ENCODE data around the gene MRE11.

MRE11 gene

DNA sequence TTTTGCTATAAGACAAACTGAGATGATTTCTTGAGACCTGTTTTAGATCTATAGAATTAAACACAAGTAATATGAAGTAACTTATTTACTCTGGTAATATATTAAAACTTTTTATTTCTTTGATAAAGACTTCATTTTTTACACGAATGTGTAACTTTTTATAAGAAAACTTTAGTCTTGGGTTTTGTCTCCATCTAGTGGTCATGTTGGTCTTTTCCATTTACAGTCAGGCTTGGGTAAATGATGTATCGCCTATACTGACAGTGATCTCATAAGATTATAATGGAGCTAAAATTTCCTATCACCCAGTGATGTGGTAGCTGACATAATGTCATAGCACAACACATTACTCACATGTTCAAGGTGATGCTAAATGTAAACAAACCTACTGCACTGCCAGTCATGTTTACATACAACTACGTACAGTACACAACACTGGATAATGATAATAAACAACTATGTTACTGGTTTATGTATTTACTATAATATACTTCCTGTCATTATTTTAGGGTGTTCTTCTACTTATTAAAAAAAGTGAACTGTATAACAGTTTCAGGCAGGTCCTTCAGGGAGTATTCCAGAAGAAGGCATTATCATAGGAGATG, 11.1 kb upstream of the MRE11 start:
- no peak for DNase-seq

DNA sequence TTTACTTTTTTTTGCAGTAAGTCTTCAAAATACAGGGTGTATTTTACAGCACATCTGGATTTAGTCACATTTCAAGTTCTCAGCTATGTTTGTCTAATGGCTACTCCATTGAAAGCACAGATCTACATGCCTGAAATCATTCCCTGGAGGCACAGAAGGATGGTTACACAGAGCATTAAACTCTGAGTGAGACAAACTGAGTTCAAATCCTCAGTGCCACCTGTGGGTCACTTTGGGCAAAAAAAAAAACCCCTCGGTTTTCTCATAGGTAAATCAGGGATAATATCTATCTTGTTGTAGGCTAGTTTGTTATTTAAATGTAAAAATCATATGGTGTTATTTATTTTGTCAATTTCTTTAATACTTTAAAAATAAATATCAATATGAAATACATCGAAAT, 7.9 kb upstream of the MRE11 start:
- no peak for DNase-seq

DNA sequence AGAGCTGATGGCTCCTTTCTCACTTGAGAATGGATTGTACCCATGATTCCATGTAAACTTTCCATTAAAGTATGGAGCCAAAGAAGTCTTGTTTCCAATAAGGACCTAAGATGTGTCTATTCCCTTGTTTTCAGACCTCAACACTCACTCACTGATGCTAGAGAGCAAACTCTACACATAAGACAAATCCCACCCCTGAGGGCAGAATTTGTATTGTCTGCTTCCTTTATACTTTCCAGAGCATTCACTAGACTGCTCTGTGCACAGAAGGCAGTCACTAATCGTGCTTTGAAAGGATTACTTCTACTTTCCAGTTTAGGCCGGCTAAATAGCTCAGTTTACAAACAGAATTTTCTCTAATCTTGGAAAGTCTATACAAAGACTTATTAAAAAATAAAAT, 6.5 kb upstream of the MRE11 start:
- no peak for DNase-seq

DNA sequence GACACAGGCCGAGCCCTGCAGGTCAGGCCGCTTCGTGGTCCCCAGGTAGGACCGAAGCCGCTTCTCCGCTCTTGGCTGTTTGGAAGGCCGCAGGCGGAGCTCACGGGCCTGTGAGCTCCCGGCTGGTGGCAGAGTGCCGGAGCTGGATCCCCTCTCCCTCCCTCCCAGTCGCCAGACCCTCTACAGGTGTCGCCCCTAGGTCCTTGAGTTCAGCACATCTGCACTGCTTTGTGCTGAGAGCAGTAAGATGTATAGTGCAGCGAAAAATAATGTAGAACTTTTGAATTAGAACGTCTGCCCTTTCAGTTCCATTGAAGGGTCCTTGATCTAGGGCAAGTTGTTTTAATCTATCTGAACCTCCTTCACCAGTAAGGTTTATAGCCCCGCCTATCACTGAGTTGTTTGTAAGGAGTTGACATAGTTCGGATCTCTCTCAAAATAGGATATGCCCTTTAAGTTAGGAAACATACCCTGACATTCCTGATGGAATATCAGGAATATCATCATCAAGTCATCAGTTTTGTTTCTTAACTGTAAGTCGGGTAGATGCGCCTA, 559 bp upstream of the MRE11 start:
- DNase-seq = no peak

DNA sequence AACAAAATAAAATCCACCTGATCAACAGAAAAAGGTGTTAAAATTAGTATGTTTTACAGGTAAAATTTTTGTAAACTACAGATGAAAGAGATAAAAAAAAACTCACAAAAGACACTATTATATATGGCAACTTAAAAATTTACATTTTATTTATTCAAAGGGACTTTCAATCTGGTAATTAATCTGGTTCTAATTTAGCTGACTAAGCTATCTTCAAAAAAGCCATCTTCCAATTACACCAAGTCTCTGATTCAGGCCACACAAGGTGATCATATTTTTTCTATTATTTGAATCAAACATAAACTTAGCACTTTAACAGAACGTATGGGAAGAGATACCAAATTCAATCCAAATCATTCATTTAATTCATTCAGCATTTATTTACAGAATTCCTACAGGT, 7.6 kb downstream of the MRE11 start:
- DNase-seq = no peak

DNA sequence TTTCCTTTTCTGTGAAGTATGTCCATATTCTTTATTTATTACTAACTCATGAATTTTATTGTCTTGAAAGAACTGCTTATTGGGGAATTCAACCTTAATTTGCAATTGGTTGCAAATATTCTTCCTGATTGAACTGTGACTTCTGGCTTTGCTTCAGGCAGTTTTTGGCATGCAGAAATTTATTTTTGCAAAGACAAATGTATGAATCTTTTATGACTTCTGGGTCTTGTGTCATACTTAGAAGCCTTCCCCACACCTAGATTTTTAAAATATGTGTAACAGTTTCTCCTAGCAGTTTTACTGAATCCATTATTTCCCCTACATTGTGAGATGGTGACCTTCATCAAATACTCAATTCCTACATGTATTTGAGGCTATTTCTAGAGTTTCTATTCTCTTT, 12.3 kb downstream of the MRE11 start:
- DNase-seq = no peak

DNA sequence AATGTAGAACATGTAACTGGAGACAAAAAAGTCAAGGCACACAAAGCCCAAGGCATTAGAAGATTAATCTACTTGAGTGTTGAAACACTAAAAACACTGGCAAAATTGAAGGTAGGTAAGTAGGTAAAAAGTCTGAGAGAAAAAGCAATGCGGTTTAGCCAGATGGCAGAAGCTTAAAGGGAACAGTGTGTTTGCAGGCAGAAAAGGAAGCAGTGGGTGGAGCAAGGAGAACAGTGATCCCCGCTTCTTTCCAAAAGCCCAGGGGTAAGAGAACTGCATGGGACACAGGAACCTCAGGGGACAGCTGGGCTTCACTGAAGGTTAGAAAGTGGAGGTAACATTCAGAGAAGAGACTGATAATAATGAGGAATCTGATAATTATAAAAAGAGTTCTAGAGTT, 16.0 kb downstream of the MRE11 start:
- no peak for DNase-seq

DNA sequence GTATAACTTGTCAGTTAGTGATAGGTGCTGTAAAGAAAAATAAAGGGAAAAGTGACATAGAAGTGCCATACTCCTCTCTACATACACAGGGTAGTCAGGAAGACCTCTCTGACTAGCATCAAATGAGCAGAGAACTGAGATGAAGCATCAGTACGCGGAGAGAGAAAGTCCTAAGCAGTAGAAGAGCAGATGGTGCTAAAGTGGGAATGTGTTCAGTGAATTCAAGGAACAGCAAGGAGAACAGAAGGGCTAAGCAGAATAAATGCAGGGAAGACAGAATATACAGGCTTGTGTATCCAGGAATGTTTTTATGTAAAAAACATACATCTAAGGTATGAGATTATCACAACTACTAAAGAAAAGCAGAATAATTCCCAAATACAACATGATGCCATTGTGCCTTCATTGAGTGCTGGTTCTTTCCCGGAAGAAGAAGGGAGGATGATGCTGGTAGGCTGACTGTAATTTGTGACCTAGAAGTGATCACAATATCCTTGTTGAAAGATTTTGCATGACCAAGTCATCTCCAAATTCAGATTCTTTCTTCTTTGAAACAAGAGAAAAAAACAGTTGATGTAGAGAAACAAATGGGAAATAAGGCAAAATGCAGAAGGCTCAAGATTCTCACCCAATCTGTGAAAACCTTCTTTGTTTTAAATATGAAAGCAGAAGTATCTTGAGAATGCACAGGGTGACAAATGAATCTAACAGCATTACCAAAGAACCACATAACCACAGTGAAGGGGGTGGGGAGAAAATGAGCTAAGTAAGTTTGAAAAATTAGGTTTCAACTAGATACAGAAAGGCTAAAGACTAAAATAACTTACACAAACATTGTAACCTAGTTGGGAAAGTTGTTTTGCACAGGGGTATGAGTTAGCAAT, 20.5 kb downstream of the MRE11 start:
- DNase-seq = no peak

DNA sequence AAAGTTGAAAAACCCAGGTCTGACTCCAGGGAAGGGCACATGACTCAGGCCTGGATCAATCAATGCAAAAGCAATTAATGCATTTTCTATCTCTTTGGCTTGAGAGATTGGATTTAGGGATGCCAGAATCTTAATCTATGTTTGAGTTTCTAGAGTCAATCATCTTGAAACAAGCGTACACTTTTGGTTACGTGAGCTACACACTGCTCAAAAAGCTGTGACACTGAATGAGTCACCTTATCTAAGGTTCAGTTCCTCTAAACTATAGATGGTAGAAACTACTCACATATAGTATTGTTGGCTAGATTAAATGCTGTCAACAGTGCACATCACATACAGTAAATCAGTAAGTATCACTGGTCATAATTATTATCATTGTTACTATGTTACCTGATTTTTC, 24.2 kb downstream of the MRE11 start:
- no peak for DNase-seq

DNA sequence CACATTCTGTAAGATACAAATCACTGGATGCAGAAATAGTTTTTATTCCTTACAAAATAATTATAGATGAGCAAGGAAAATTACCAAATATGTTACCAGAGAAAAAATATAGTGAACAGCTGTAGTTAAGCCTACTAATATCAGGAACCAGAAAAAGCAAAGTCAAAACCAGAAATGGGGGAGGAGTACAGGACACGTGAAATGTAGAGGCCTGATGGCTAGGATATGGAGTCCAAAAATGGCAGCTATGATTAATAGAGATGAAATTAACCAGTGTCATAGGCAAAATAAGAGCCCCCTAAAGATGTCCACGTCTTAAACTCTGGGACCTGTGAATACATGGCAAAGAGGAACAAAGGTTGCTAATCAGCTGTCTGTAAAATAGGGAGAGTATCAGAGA, 34.1 kb downstream of the MRE11 start:
- DNase-seq = no peak

DNA sequence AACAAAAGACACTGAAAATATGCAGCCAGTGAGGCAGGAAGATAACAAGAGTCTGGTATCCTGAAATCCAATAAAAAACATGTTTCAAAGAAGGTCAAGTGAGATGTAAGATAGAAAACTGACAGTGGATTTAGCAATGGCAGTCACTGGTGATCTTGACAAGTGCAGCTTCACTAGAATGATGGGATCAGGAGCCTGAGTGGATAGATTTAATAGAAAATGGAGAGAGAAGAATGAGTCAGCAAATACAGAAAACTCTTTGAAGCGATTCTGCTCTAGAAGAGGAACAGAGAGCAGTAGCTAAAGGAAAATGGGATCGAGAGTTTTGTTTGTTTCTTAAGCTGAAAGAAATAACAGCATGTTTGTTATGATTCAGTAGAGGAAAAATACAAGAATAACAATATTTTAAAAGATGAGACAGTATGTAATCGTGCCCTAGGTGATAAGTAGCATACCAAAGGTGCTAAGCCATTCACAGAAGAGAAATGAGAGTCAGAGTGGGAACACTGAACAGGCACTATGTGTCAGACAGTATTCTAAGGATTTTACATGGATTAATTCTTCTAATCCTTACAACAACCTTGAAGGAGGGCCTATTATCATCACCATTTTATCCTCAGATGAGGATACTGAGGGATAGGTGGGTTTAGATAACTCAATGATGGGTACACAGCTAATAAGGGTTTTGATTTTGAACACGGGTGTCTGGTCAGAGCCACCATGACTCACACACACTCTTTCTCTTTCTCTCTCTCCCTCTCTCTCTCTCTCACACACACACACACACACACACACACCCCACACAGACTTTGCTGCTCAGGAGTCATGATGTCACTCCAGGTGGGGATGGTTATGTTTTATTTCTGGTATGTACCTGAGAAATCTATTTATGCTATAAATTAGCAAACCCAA, 36.3 kb downstream of the MRE11 start:
- DNase-seq = no peak

DNA sequence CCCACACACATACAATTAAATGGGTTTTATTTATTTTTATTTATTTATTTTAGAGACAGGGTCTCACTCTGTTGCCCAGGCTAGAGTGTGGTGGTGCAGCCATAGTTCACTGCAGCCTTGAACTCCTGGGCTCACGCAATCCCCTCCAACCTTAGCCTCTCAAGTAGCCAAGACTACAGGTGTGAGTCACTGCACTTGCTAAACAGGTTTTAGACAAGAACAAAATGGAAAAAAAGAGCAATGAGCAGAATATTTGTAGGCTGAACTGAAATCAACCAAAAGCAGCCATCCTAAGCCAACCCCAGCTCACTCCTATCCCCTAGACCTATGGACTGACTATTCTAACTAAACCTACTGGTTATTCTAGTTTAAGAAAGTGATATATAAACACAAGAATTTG, 37.8 kb downstream of the MRE11 start:
- DNase-seq = no peak

DNA sequence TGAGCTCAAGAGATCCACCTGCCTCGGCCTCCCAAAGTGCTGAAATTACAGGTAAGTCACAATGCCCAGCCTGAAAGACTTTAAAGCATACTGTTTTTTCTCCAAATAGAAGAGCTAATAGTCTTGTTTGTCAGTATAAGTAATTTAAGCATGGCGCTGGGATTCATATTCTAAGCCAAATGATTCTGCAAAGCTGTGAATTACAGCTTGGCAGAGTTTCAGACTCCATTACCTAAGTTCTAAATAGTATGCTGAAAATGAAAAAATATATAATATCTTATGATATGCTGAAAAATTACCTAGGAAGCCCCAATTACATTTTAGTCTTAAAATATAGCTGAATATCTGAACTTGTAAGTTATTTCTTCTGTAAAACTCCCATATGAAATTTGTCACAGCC, 39.3 kb downstream of the MRE11 start:
- no peak for DNase-seq

DNA sequence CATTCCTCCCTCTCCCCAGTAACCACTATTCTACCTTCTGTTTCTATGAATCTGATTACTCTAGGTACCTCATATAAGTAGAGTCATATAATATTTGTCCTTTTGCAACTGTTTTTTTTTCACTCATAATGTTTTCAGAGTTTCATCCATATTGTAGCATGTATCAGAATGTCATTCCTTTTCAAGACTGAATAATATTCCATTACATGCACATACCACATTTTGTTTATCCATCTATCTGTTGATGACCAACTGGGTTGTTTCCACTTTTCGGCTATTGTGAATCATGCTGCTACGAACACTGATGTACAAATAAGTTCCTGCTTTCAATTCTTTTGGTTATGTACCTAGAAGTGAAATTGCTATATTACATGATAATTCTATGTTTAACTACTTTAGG, 40.7 kb downstream of the MRE11 start:
- DNase-seq = no peak

DNA sequence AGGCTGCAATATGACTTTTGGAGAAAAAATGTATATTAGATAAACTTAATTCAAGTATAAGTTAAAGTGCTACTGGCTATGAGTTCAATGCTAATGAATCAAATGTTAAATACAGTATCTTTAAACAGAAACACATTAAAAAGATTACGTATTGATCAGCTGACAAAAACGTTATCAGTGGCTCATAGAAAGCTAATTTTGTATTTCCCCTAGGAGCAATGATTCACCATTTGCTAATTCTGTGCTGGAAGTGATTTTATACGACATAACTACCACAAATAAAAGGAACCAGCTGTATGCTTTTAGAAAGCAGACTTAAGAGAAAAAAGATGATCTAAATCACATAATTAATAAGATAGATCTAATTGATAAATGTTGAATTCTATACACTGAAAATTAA, 43.6 kb downstream of the MRE11 start:
- DNase-seq = no peak

DNA sequence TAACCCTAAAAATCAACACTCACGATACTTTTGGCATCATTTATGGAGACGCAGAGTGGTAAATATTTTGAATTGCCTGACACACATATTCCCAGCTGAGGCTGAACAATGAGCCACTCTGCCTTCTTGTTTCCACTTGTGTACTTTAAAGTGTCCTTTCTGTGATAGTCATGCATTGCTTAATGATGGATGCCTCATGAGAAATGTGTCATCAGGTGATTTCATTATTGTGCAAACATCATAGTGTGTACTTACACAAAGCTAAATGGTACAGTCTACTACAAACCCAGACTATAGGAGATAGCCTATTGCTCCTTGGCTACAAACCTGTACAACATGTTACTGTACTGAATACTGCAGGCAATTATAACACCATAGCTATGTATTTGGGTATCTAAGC, 44.2 kb downstream of the MRE11 start:
- no peak for DNase-seq

DNA sequence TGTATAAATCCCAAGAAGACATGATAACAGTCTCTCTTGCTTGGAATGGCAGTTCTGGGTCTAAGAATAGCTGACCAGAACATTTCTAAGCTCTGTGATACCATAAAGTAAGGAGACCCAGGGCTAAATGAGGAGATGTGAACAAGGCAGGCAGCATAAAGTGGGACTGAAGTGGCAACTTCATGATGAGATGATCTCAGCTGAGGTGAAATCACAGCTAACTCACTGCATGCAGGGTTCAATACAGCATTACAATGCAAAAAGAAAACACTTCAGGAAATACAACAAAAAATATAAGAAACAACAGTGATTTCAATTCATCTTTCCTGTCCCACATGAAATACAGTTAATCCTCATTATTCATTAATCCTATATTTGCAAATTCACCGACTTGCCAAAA, 44.6 kb downstream of the MRE11 start:
- DNase-seq = no peak

DNA sequence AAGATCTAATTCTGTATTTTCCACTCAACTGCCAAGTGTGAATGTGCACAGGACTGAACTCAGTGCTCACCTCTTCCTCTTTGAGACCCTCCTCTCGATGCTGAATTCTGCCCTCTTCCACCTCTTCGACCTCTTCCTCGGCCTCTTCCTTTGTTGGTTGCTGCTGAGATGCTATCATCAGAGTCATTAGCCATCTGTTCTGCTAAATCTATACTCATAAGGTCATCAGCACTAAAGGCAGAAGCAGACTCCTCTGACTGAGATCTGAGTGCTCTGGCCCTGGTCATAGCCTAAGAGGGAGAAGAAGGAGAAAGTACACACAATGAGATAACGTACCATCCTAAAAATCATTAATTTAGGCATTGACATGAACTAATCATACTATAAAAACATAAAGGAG, 46.5 kb downstream of the MRE11 start:
- no peak for DNase-seq

DNA sequence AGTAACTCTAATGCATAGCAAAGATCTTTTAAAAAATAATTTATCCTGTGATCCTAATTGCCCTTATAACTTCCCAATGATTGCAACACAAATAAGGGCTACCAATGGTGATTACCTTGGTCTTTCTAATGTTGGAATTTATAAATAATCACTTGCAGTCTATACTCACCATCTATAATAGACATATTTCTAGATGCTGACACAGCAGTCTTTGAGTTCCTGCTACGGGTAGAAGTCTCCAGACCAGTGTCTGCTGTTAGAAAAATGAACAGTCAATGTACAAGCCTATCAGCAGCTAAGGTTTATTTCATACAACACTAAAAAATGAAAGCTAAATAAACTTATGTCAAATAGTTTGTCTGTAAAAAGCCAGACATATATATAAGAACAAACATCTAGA, 48.0 kb downstream of the MRE11 start:
- DNase-seq = no peak

DNA sequence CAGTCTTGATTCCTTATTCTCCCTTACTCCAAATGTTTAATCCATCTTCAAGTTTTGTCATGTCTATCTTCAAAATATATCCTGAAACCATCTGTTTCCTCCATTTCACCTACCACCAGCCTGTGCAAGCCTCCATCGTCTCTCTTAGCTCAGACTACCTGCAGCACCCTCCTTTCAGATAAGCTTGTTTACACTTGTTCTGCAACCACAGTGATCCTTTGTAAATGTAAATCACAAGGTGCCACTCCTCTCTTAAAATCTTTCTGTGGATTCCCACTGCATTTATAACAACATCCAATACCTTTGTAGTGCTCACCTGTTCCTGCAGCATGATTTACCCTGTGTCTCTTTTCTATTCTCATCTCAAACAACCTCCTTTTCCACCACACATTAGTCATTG, 60.6 kb downstream of the MRE11 start:
- DNase-seq = no peak

DNA sequence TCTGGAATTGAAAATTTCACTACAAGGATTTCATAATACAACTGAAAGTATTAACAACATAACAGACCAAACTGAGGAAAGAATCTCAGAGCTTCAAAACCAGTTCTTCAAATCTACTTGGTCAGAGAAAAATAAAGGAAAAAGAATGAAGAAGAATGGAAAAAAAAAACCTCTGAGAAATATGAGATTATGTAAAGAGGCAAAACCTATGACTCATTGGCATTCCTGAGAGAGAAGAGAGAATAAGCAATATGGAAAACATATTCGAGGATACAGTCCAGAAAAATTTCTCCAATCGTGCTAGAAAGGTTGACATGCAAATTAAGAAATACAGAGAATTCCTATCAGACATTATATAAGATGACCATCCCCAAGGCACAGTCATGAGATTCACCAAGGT, 69.0 kb downstream of the MRE11 start:
- DNase-seq = no peak

DNA sequence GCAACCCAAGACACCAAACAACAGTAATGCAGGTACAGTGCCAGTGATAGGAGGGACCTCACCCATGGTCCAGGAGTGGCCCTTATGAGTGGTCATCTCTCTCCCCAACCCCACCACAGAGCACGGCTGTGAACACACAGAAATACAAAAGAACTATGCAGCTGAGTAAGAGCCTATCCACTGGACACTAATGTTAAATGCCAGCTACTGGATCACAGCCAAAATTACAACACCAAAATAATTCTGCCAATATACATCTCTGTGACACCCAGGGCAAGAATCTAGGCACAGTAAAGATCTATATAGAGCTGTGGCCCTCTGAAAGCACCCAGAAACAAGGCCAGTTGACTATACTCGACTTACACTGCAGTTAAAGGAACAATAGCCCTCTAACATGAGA, 69.6 kb downstream of the MRE11 start:
- no peak for DNase-seq

DNA sequence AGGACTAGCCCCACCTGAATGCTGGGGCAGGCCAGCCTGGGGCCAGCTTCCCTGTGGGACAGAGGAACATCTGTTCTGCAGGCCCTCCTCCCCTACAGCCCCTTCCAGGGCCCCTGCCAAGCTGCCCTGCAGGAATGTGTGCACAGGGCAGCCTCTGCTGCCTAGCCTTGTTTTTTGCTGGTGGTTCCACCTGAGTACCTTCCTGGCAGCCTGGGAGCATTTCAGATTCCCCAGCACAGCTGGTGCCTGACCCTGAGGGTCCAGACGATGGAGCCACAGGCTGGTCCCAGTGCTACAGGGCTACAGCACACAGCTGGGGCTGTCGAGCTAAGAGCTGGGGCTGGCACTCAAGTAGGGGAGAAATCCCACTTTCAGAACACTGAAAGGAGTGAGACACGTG, 70.1 kb downstream of the MRE11 start:
- no peak for DNase-seq

Measured in activated T-cell treated with anti-CD3 and anti-CD28 coated beads, Interleukin-2, amount 50 U/mL, for 48 hours (primary cell).